Endothelial cell of umbilical vein (primary cell): ENCODE data around the gene PRLR. TPM values are rescaled to one million over a fixed set of nuclear protein-coding genes. Genes with fewer than 3 reads are reported as not detected.

Experiments used
- BruUV-seq: library from RNA; stranded (reverse); fragments of 400-500 nt; replicated peaks from 2 replicates; lab custom pipeline; 2021; lab: Mats Ljungman, UMichigan
- CTCF ChIA-PET: fragments of 300-600, 350-600 bp; sonication (Branson Sonifier 250); formaldehyde crosslinking; loops from one replicate; lab custom pipeline; 2021; ENCODE audit warnings: antibody characterized with exemption, inconsistent platforms; lab: Charles Lee
- POLR2A ChIA-PET: fragments of 300-600, 350-600 bp; sonication (Branson Sonifier 250); formaldehyde crosslinking; loops from one replicate; lab custom pipeline; 2021; ENCODE audit warnings: antibody characterized with exemption, inconsistent platforms; lab: Charles Lee
- DNase-seq: peaks from one replicate; pipeline ENCODE4 v3.0.0-alpha.2; 2011; ENCODE audit warnings: low read depth, low spot score
- FAIRE-seq: peaks from 2 replicates; lab custom pipeline; 2011; peaks lifted over from hg19 to GRCh38; lab: Jason Lieb, UNC
- H2AFZ ChIP-seq: 2 replicates; pipeline ENCODE4 v1.6.0; 2012; ENCODE audit warnings: low read depth, low read length, control low read depth, inconsistent platforms
- H3K27ac ChIP-seq: 2 replicates; pipeline ENCODE4 v1.5.1; 2011; ENCODE audit warnings: low read depth, mild to moderate bottlenecking, control low read depth, low read length, moderate library complexity; ENCODE audit not compliant: insufficient read depth
- H3K27me3 ChIP-seq, 2 experiments: 2 replicates each; pipeline versions ENCODE4 v1.6.0 to v1.6.1; 2011; ENCODE audit warnings: low read length in 2 of 2, mixed read lengths in 1 of 2; ENCODE audit not compliant: control insufficient read depth in 2 of 2, insufficient read depth in 2 of 2
- H3K36me3 ChIP-seq, 2 experiments: 2 replicates in 1 of 2; 3 replicates in 1 of 2; pipeline ENCODE4 v1.5.1; 2011; ENCODE audit warnings: low read length in 2 of 2, mild to moderate bottlenecking in 1 of 2, moderate library complexity in 1 of 2; ENCODE audit not compliant: control insufficient read depth in 2 of 2, insufficient read depth in 2 of 2; ENCODE audit errors: extremely low read depth in 1 of 2
- H3K4me1 ChIP-seq: 3 replicates; pipeline ENCODE4 v1.5.1; 2011; ENCODE audit warnings: mild to moderate bottlenecking, low read length; ENCODE audit not compliant: control insufficient read depth, insufficient read depth; ENCODE audit errors: extremely low read depth
- H3K4me2 ChIP-seq: 2 replicates; pipeline ENCODE4 v1.6.1; 2011; ENCODE audit warnings: low read length, control low read depth, mixed read lengths; ENCODE audit not compliant: insufficient read depth
- H3K4me3 ChIP-seq, 3 experiments: fragments of 200-600 bp in 1 of 3; sonication (generic), shearing (Covaris generic) in 1 of 3; replicated peaks in 1 of 3; 2 replicates each; pipeline ENCODE4 v1.5.1; 2011 to 2016; ENCODE audit warnings: control low read depth in 3 of 3, low read length in 3 of 3, mild to moderate bottlenecking in 2 of 3, inconsistent platforms in 1 of 3, low read depth in 1 of 3, moderate library complexity in 1 of 3; ENCODE audit not compliant: insufficient read depth in 1 of 3
- H3K79me2 ChIP-seq: 2 replicates; pipeline ENCODE4 v1.6.0; 2012; ENCODE audit warnings: low read length, inconsistent platforms; ENCODE audit not compliant: control insufficient read depth, insufficient read depth
- H3K9ac ChIP-seq: replicated peaks from 2 replicates; pipeline ENCODE3; 2011; ENCODE audit warnings: low read length, control low read depth; ENCODE audit not compliant: insufficient read depth; ENCODE audit errors: extremely low read depth
- H3K9me1 ChIP-seq: replicated peaks from 3 replicates; pipeline ENCODE4 v1.6.0; 2011; ENCODE audit warnings: mild to moderate bottlenecking, low read length; ENCODE audit not compliant: control insufficient read depth, insufficient read depth; ENCODE audit errors: extremely low read depth
- H3K9me3 ChIP-seq: replicated peaks from 2 replicates; pipeline ENCODE4 v1.5.1; 2012; ENCODE audit warnings: low read length, inconsistent platforms; ENCODE audit not compliant: control insufficient read depth, insufficient read depth
- H4K20me1 ChIP-seq: replicated peaks from 2 replicates; pipeline ENCODE3; 2011; ENCODE audit warnings: mild to moderate bottlenecking, low read length; ENCODE audit not compliant: control insufficient read depth, insufficient read depth; ENCODE audit errors: extremely low read depth
- CTCF ChIP-seq, 2 donors: IDR thresholded peaks; 1 replicate in 1 of 2; 2 replicates in 1 of 2; pipeline ENCODE4 v1.5.1; 2011; ENCODE audit warnings: low read length in 2 of 2, mild to moderate bottlenecking in 2 of 2, moderate library complexity in 2 of 2, control low read depth in 1 of 2, inconsistent platforms in 1 of 2, low read depth in 1 of 2; ENCODE audit not compliant: insufficient read depth in 1 of 2; ENCODE audit errors: extremely low read depth in 1 of 2
- EZH2 ChIP-seq: IDR thresholded peaks from 2 replicates; pipeline ENCODE4 v1.6.1; 2012; ENCODE audit warnings: borderline replicate concordance, low read depth, mild to moderate bottlenecking, moderate library complexity, low read length, inconsistent platforms; ENCODE audit not compliant: severe bottlenecking
- FOS ChIP-seq: IDR thresholded peaks from 2 replicates; pipeline ENCODE4 v1.6.1; 2011; ENCODE audit warnings: mild to moderate bottlenecking, low read length, moderate library complexity, borderline replicate concordance; ENCODE audit not compliant: insufficient read depth
- GATA2 ChIP-seq: IDR thresholded peaks from 2 replicates; pipeline ENCODE4 v1.7.0; 2011; ENCODE audit warnings: low read depth, mild to moderate bottlenecking, moderate library complexity, mixed read lengths, low read length; ENCODE audit not compliant: insufficient read length, insufficient read depth
- JUN ChIP-seq: IDR thresholded peaks from 2 replicates; pipeline ENCODE4 v1.6.1; 2011; ENCODE audit warnings: borderline replicate concordance, low read depth; ENCODE audit not compliant: insufficient read length, insufficient read depth
- MAX ChIP-seq: IDR thresholded peaks from 2 replicates; pipeline ENCODE4 v1.6.1; 2011; ENCODE audit not compliant: insufficient read depth, insufficient read length
- MYC ChIP-seq: IDR thresholded peaks from one replicate; pipeline ENCODE4 v1.6.1; 2011; ENCODE audit warnings: mild to moderate bottlenecking, low read depth, low read length
- POLR2A ChIP-seq: IDR thresholded peaks from 2 replicates; pipeline ENCODE4 v1.6.1; 2012; ENCODE audit warnings: low read depth, mild to moderate bottlenecking, control low read depth, low read length
- POLR2AphosphoS5 ChIP-seq: IDR thresholded peaks from 2 replicates; pipeline ENCODE4 v1.6.1; 2012; ENCODE audit warnings: low read depth, mild to moderate bottlenecking, control low read depth, low read length, moderate library complexity; ENCODE audit not compliant: insufficient read depth
- dilution Hi-C: fragments of 300-500 bp; cut with MboI; formaldehyde crosslinking; loops from one replicate; pipeline ENCODE4 v1.15.0; 2019; ENCODE audit warnings: low sequenced_read_pairs; ENCODE audit not compliant: extremely low pct_ligation_motif_present
- intact Hi-C: fragments of 100-400 bp; cut with micrococcal nuclease; formaldehyde crosslinking; loops from one replicate; pipeline ENCODE4 v1.10.0; 2022
- polyA plus RNA-seq, 4 experiments: library from polyadenylated mRNA; depleted of rRNA in 3 of 4; stranded (reverse) in 3 of 4; unstranded in 1 of 4; fragments of >200 nt; gene quantifications; 2 replicates each; pipeline versions ENCODE4 v1.2.1 to v1.2.3, GENCODE V29; 2011 to 2012; ENCODE audit warnings: missing spikeins in 1 of 4
- total RNA-seq: library from RNA; stranded (reverse); gene quantifications from 2 replicates; pipeline ENCODE4 v1.2.3, GENCODE V29; 2021

Gene PRLR
- total and polyA plus RNA-seq, 2 donors (not counting 3 experiments of a cell fraction or from before 2014, with no cell fraction given) = not detected

- ChIA-PET POLR2A (no interaction called here), CTCF (no interaction called here)
- Histone ChIP-seq H3K4me1 (no peaks in the 10 kb centered on the region), H3K27ac (no peak overlapping the region), H3K9me3 (no peaks in the 10 kb centered on the region), H3K4me3 (no peak overlapping the region), H3K27me3 (no peaks in the 10 kb centered on the region), H3K36me3 (no peaks in the 10 kb centered on the region), H4K20me1 (no peaks in the 10 kb centered on the region), H3K4me2 (no peak overlapping the region), H2AFZ (no peak overlapping the region), H3K79me2 (no peaks in the 10 kb centered on the region), H3K9me1 (no peaks in the 10 kb centered on the region), H3K9ac (no peak overlapping the region)
- BruUV-seq = no TSS peak
- FAIRE-seq (no peak), DNase-seq (no peak)
- intact Hi-C loops = no loop called here
- TF ChIP-seq POLR2AphosphoS5 (no peak), MYC (no peak), FOS (no peak), POLR2A (no peak), GATA2 (no peak), MAX (no peak), EZH2 (no peak), JUN (no peak), CTCF (IDR thresholded peaks at IDR 0.05; ENCODE audit: extremely low read depth in 1 of 2, insufficient read depth in 1 of 2, low read depth in 1 of 2, low read length in 2 of 2) (no peak)
- dilution Hi-C loops = no loop called here
These were observed 86.4 kb downstream of the PRLR start for GRCh38 chr5:35143841-35144240.
